K562 (cell line): ENCODE results near the gene DNAH17. TPM values are rescaled to one million over a fixed set of nuclear protein-coding genes. Genes with fewer than 3 reads are reported as not detected.

Experiments used
- ATAC-seq: fragments of 200-7000 bp; cut with Tn5 transposase; 3 replicates; pipeline ENCODE4 v1.9.1; 2020; ENCODE audit warnings: moderate library complexity
- BruUV-seq: library from RNA; stranded (reverse); fragments of 400-500 nt; replicated peaks from 2 replicates; lab custom pipeline; 2021; lab: Mats Ljungman, UMichigan
- CTCF ChIA-PET: fragments of 300-600 bp; formaldehyde crosslinking; extraction: SDS; loops from one replicate; lab custom pipeline; 2021; ENCODE audit warnings: low intra/inter-chr PET ratio; lab: Yijun Ruan, JAX
- POLR2A ChIA-PET: fragments of 300-600, 350-650 bp; sonication (Branson Sonifier 250); formaldehyde crosslinking; extraction: SDS; loops from one replicate; lab custom pipeline; 2021; ENCODE audit warnings: antibody characterized with exemption, inconsistent platforms; lab: Yijun Ruan, JAX
- DNase-seq, 4 experiments: peaks; one replicate each; pipeline versions ENCODE4 v3.0.0 to v3.0.0-alpha.2; 2011 to 2018; ENCODE audit warnings: low spot score in 3 of 4, mixed read lengths in 3 of 4; ENCODE audit errors: extremely low read depth in 1 of 4
- FAIRE-seq: peaks from 2 replicates; lab custom pipeline; 2011; peaks lifted over from hg19 to GRCh38; lab: Jason Lieb, UNC
- H2AFZ ChIP-seq: 2 replicates; pipeline ENCODE4 v1.6.0; 2011; ENCODE audit warnings: low read depth, low read length, control low read depth, inconsistent platforms
- H3K27ac ChIP-seq: fragments of 200-600 bp; 3 replicates; pipeline ENCODE4 v1.8.0; 2011; ENCODE audit warnings: low read depth, mild to moderate bottlenecking, control low read depth, inconsistent platforms, low read length, moderate library complexity, mixed read lengths; ENCODE audit errors: extremely low read depth
- H3K27me3 ChIP-seq, 2 experiments: fragments of 300-600 bp in 1 of 2; 2 replicates in 1 of 2; 3 replicates in 1 of 2; pipeline versions ENCODE4 v1.6.0 to v1.8.0; 2011; ENCODE audit warnings: inconsistent platforms in 2 of 2, low read length in 2 of 2, mild to moderate bottlenecking in 1 of 2, mixed read lengths in 1 of 2, moderate library complexity in 1 of 2; ENCODE audit not compliant: control insufficient read depth in 2 of 2, insufficient read depth in 2 of 2
- H3K36me3 ChIP-seq: fragments of 300-600 bp; 3 replicates; pipeline ENCODE4 v1.8.0; 2011; ENCODE audit warnings: mild to moderate bottlenecking, low read length, inconsistent platforms; ENCODE audit not compliant: control insufficient read depth, insufficient read depth
- H3K4me1 ChIP-seq, 2 experiments: fragments of 200-600 bp in 1 of 2; replicated peaks in 1 of 2; 2 replicates in 1 of 2; 3 replicates in 1 of 2; pipeline versions ENCODE4 v1.5.1 to v1.8.0; 2011; ENCODE audit warnings: inconsistent platforms in 2 of 2, low read length in 2 of 2, mild to moderate bottlenecking in 1 of 2, mixed read lengths in 1 of 2, moderate library complexity in 1 of 2; ENCODE audit not compliant: control insufficient read depth in 2 of 2, insufficient read depth in 2 of 2
- H3K4me2 ChIP-seq: 2 replicates; pipeline ENCODE4 v1.6.1; 2011; ENCODE audit warnings: low read length, control low read depth, inconsistent platforms, mixed read lengths; ENCODE audit not compliant: insufficient read depth
- H3K4me3 ChIP-seq: fragments of 200-600 bp; sonication (generic), shearing (Covaris generic); 2 replicates; pipeline ENCODE4 v1.5.1; 2016; ENCODE audit warnings: control low read depth, inconsistent platforms
- H3K79me2 ChIP-seq: fragments of 200-600 bp; 3 replicates; pipeline ENCODE4 v1.8.0; 2011; ENCODE audit warnings: low read length, inconsistent platforms; ENCODE audit not compliant: control insufficient read depth, insufficient read depth
- H3K9ac ChIP-seq, 2 experiments: 2 replicates each; pipeline versions ENCODE4 v1.6.0 to v1.6.1; 2011; ENCODE audit warnings: low read depth in 2 of 2, low read length in 2 of 2, control low read depth in 1 of 2, inconsistent platforms in 1 of 2, mild to moderate bottlenecking in 1 of 2, mixed read lengths in 1 of 2; ENCODE audit not compliant: insufficient read depth in 1 of 2
- H3K9me1 ChIP-seq: one replicate; pipeline ENCODE4 v1.6.0; 2011; ENCODE audit warnings: inconsistent platforms, mild to moderate bottlenecking, low read length, moderate library complexity; ENCODE audit not compliant: control insufficient read depth, insufficient read depth
- H3K9me3 ChIP-seq: replicated peaks from 2 replicates; pipeline ENCODE4 v1.5.1; 2011; ENCODE audit warnings: low read depth, low read length, inconsistent platforms; ENCODE audit not compliant: control insufficient read depth, insufficient read depth
- H4K20me1 ChIP-seq: replicated peaks from 2 replicates; pipeline ENCODE4 v1.6.1; 2011; ENCODE audit warnings: low read length, inconsistent platforms, mixed read lengths; ENCODE audit not compliant: control insufficient read depth, insufficient read depth
- CHD1 ChIP-seq: fragments of 200-600 bp; sonication (generic); IDR thresholded peaks from one replicate; pipeline ENCODE4 v1.6.1; 2012; ENCODE audit warnings: mild to moderate bottlenecking, moderate library complexity, low read length, inconsistent platforms
- SETDB1 ChIP-seq: IDR thresholded peaks from one replicate; pipeline ENCODE4 v1.6.1; 2012; ENCODE audit warnings: low read length, control low read depth, inconsistent platforms
- ZNF121 ChIP-seq: sonication (generic); formaldehyde crosslinking; conservative IDR thresholded peaks from 2 replicates; pipeline ENCODE4 v1.8.0; 2022; ENCODE audit warnings: missing genetic modification reagents
- WGBS: fragments of 100-300 bp; shearing (Covaris generic); methylation state at CpG from one replicate; pipeline ENCODE4 v1.1.6; 2016; ENCODE audit warnings: low coverage, mixed read lengths; ENCODE audit not compliant: insufficient coverage; ENCODE audit errors: missing lambda C conversion rate; 5-methylcytosine and 5-hydroxymethylcytosine counted together
- in situ Hi-C: fragments of 300-500 bp; cut with MboI; formaldehyde crosslinking; loops from 4 replicates; pipeline ENCODE4 v1.15.0; 2018; ENCODE audit warnings: inconsistent platforms, mixed read lengths
- intact Hi-C: fragments of 100-400 bp; cut with micrococcal nuclease; formaldehyde crosslinking; loops from 2 replicates; pipeline ENCODE4 v1.14.2; 2022
- polyA plus RNA-seq, 8 experiments: library from polyadenylated mRNA; depleted of rRNA in 4 of 8; stranded (reverse) in 5 of 8; unstranded in 3 of 8; fragments of >200 nt; fragmentation: Nextera tagmentation in 2 of 8; fragmentation: Illumina TruSeq in 1 of 8; extraction: Ambion mirVana in 2 of 8; extraction: Trizol in 1 of 8; gene quantifications; 2 replicates each; pipeline versions ENCODE4 v1.2.1 to v1.2.3, GENCODE V29; 2011 to 2014; ENCODE audit warnings: inconsistent platforms in 1 of 8, missing spikeins in 1 of 8
- total RNA-seq, 7 experiments: library from RNA; depleted of rRNA in 6 of 7; stranded (reverse); fragments of >200 nt in 6 of 7; fragmentation: Illumina TruSeq in 2 of 7; extraction: Trizol in 2 of 7; gene quantifications; 2 replicates each; pipeline versions ENCODE4 v1.2.1 to v1.2.3, GENCODE V29; 2011 to 2021; ENCODE audit warnings: low replicate concordance in 1 of 7
- TF ChIP-seq, protein P1 (sequence below): fragments of 250-450 bp; sonication (Bioruptor Pico); IDR thresholded peaks from 2 replicates; pipeline ENCODE4 v1.5.0; 2021
- TF ChIP-seq, protein P2 (sequence below): fragments of 450-650 bp; IDR thresholded peaks from 2 replicates; pipeline ENCODE4 v1.6.1; 2016

The DNAH17 gene
- total and polyA plus RNA-seq, 9 of the 15 experiments (the other 6 are each of a cell fraction or from before 2014, with no cell fraction given), result under 0.01 to 0.06 (median 0.03) TPM; not detected in 5

DNA sequence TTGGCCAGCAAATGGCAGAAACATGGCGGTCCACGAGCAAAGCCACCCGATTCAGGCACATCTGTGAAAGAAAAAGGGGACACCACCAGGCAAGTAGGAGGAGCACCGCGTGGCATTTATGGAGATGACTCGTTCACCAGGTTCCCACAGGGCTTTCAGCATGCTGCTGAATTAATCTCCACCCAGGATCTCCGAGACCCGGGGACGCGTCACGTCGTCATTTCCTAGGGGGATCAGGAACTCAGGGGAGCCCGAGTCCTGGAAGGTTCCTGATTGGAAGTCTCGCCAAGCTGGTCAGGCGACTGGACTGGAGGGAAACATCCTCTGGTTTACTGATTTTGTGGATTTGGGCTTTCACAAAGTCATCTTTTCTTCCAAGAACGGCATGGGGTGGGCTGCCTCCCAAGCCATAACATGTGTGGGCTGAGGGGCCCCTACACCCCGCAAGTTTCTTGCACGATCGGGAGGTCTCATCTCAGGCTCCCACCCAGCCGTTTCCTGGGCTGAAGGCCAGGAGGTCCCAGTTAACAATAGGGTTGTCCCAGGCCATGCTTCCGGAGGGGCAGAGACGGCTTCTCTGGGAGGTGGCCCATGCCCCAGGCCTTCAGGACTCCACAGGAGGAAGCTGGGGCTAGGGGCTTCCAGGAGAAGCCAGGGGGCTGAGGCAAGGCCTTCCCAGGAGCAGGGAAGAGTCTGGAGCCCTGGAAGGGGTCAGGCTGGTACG lies 645 bp downstream of the DNAH17 start:
- peak overlapping the region in 1 of 2 experiments; percentile 9; a peak in 1 of 4 replicates for H3K9ac ChIP-seq
- TF ChIP-seq, protein P1, sequence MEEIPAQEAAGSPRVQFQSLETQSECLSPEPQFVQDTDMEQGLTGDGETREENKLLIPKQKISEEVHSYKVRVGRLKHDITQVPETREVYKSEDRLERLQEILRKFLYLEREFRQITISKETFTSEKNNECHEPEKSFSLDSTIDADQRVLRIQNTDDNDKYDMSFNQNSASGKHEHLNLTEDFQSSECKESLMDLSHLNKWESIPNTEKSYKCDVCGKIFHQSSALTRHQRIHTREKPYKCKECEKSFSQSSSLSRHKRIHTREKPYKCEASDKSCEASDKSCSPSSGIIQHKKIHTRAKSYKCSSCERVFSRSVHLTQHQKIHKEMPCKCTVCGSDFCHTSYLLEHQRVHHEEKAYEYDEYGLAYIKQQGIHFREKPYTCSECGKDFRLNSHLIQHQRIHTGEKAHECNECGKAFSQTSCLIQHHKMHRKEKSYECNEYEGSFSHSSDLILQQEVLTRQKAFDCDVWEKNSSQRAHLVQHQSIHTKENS (CRISPR knock-in tag), result no peak
- no peak for TF ChIP-seq SETDB1
- TF ChIP-seq, all 486 proteins: peak for 0
- intact Hi-C loops (no loop called here), in situ Hi-C loops (no loop called here)
- H3K27me3 ChIP-seq, result peaks cover 52 to 81% of the 10 kb centered on the region in 2 experiments
- FAIRE-seq (no peak), DNase-seq (no peak), ATAC-seq (no peak)
- H3K4me3 ChIP-seq, result no peak overlapping the region
- ChIA-PET POLR2A (interaction anchor here (0.6 to 1.3 kb wide), 2 partner anchors 49 to 129 kb away, joined by 3 to 4 read pairs; no protein-coding TSS in a partner anchor), CTCF (no interaction called here)
- WGBS, result 10% methylated on average over 23 of the region's 23 CpGs
- no peaks in the 10 kb centered on the region; the same call in 1 of the 2 replicates for H4K20me1 ChIP-seq
- no peaks in the 10 kb centered on the region for H3K36me3 ChIP-seq
- H3K4me2 ChIP-seq, result no peak overlapping the region
- no peak overlapping the region for H2AFZ ChIP-seq
- no peak overlapping the region for H3K27ac ChIP-seq
- H3K9me3 ChIP-seq, result no peaks in the 10 kb centered on the region
- no peaks in the 10 kb centered on the region for H3K79me2 ChIP-seq
- no peaks in the 10 kb centered on the region for H3K9me1 ChIP-seq
- peaks cover 0 to 3% of the 10 kb centered on the region in 2 experiments; a peak in 1 of 5 replicates for H3K4me1 ChIP-seq
- no TSS peak for BruUV-seq

DNA sequence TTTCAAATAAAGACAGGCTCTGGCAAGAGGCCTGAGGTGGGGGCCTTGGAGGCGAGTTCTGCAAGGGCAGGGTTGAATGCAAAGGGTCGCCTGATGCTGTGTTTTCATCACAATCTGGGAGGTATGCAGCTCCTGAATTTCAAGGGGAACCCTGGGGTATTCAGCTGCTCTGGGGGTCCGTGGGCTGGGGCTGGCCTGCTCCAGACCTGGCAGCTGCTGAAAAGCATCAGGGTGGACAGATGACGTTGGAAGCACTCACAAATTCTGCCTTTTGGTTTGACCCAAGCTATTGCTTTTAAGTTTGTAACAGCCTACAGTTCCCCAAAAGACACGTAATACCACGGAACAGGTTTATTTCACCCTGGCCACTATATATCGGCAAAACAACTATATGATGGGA lies 1.3 kb downstream of the DNAH17 start:
- Histone ChIP-seq H4K20me1 (no peaks in the 10 kb centered on the region; the same call in 1 of the 2 replicates), H3K79me2 (no peaks in the 10 kb centered on the region), H3K4me1 (peaks cover 0 to 3% of the 10 kb centered on the region in 2 experiments; a peak in 1 of 5 replicates), H3K27me3 (peaks cover 57 to 81% of the 10 kb centered on the region in 2 experiments), H3K27ac (no peak overlapping the region), H3K4me3 (no peak overlapping the region), H3K9me1 (no peaks in the 10 kb centered on the region), H3K9me3 (no peaks in the 10 kb centered on the region), H3K4me2 (no peak overlapping the region), H2AFZ (no peak overlapping the region), H3K9ac (no peak overlapping the region), H3K36me3 (no peaks in the 10 kb centered on the region)
- no TSS peak for BruUV-seq
- in situ Hi-C loops, result no loop called here
- FAIRE-seq (no peak), ATAC-seq (no peak), DNase-seq (no peak)
- TF ChIP-seq CHD1, result no peak
- TF ChIP-seq, protein P2, sequence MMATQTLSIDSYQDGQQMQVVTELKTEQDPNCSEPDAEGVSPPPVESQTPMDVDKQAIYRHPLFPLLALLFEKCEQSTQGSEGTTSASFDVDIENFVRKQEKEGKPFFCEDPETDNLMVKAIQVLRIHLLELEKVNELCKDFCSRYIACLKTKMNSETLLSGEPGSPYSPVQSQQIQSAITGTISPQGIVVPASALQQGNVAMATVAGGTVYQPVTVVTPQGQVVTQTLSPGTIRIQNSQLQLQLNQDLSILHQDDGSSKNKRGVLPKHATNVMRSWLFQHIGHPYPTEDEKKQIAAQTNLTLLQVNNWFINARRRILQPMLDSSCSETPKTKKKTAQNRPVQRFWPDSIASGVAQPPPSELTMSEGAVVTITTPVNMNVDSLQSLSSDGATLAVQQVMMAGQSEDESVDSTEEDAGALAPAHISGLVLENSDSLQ, result no peak
- no peak for TF ChIP-seq ZNF121 (CRISPR knock-in tag)
- POLR2A ChIA-PET, result no interaction called here
- intact Hi-C loops, result no loop called here
- CTCF ChIA-PET, result no interaction called here
- WGBS, result under 1% methylated on average over 7 of the region's 7 CpGs
